ENCODE data around the gene PRODH. TPM values are rescaled to one million over a fixed set of nuclear protein-coding genes. Genes with fewer than 3 reads are reported as not detected.
"Not testable (repeated sequence)": the region's sequence is repeated elsewhere in the genome, so short reads cannot be mapped to it uniquely, and the experiment has no call there.

The PRODH gene
- total RNA-seq, 1 donor from 2014 or later = 0.69 TPM

- intact Hi-C loops (cut with micrococcal nuclease) = loop anchor here (1.0 kb wide), 3 partner anchors 167 to 675 kb away; partner anchors contain the start of genes DGCR2 and ESS2
Observed at GRCh38 chr22:18954990-18955571, 19.0 kb upstream of the PRODH start.

GRCh38 chr22:18954303-18954989 lies 18.4 kb upstream of the PRODH start:
- intact Hi-C loops (cut with micrococcal nuclease) = loop anchor here (1.0 kb wide), 3 partner anchors 168 to 676 kb away; partner anchors contain the start of genes DGCR2 and ESS2

GRCh38 chr22:18953128-18953527 lies 17.0 kb upstream of the PRODH start:
- intact Hi-C loops (cut with micrococcal nuclease) = not testable (repeated sequence)

- intact Hi-C loops (cut with micrococcal nuclease) = no loop called here
Observed at GRCh38 chr22:18952022-18952421, 15.9 kb upstream of the PRODH start.

- intact Hi-C loops (cut with micrococcal nuclease) = no loop called here
Observed at GRCh38 chr22:18950141-18950540, 14.0 kb upstream of the PRODH start.

GRCh38 chr22:18947905-18948304 lies 11.8 kb upstream of the PRODH start:
- intact Hi-C loops (cut with micrococcal nuclease) = no loop called here

- intact Hi-C loops (cut with micrococcal nuclease) = not testable (repeated sequence)
Observed at GRCh38 chr22:18947105-18947504, 11.0 kb upstream of the PRODH start.

- intact Hi-C loops (cut with micrococcal nuclease) = not testable (repeated sequence)
Observed at GRCh38 chr22:18938691-18939090, 2.6 kb upstream of the PRODH start.

GRCh38 chr22:18934688-18935087 lies 1.4 kb downstream of the PRODH start:
- intact Hi-C loops (cut with micrococcal nuclease) = not testable (repeated sequence)

- intact Hi-C loops (cut with micrococcal nuclease) = no loop called here
Observed at GRCh38 chr22:18933914-18934313, 2.2 kb downstream of the PRODH start.

GRCh38 chr22:18931905-18932652 lies 4.0 kb downstream of the PRODH start:
- intact Hi-C loops (cut with micrococcal nuclease) = no loop called here

- intact Hi-C loops (cut with micrococcal nuclease) = no loop called here
Observed at GRCh38 chr22:18929459-18929858, 6.6 kb downstream of the PRODH start.

GRCh38 chr22:18927573-18927972 lies 8.5 kb downstream of the PRODH start:
- intact Hi-C loops (cut with micrococcal nuclease) = no loop called here

GRCh38 chr22:18927020-18927419 lies 9.1 kb downstream of the PRODH start:
- intact Hi-C loops (cut with micrococcal nuclease) = no loop called here

GRCh38 chr22:18925368-18926064 lies 10.6 kb downstream of the PRODH start:
- intact Hi-C loops (cut with micrococcal nuclease) = no loop called here

- intact Hi-C loops (cut with micrococcal nuclease) = not testable (repeated sequence)
Observed at GRCh38 chr22:18920257-18920902, 15.7 kb downstream of the PRODH start.

- intact Hi-C loops (cut with micrococcal nuclease) = not testable (repeated sequence)
Observed at GRCh38 chr22:18917818-18918217, 18.3 kb downstream of the PRODH start.

GRCh38 chr22:18915550-18915949 lies 20.5 kb downstream of the PRODH start:
- intact Hi-C loops (cut with micrococcal nuclease) = not testable (repeated sequence)

- intact Hi-C loops (cut with micrococcal nuclease) = not testable (repeated sequence)
Observed at GRCh38 chr22:18914558-18914957, 21.5 kb downstream of the PRODH start.

GRCh38 chr22:18912264-18912946 lies 23.7 kb downstream of the PRODH start:
- intact Hi-C loops (cut with micrococcal nuclease) = not testable (repeated sequence)

All from T-helper 1 cell treated with Interleukin-12 subunit alpha and Interleukin-12 subunit beta and Interleukin-4 antibody, amounts not matched to agents 30 ng/mL and 1 ng/mL, for 36 hours (primary cell).